Measurements from ENCODE around the gene ZFP36L1. TPM values are rescaled to one million over a fixed set of nuclear protein-coding genes. Genes with fewer than 3 reads are reported as not detected.

The ZFP36L1 gene
- total and polyA plus RNA-seq, 2 of the 13 experiments (the other 11 are each of a cell fraction or from before 2014, with no cell fraction given): 7.4 to 10.2 TPM

DNA sequence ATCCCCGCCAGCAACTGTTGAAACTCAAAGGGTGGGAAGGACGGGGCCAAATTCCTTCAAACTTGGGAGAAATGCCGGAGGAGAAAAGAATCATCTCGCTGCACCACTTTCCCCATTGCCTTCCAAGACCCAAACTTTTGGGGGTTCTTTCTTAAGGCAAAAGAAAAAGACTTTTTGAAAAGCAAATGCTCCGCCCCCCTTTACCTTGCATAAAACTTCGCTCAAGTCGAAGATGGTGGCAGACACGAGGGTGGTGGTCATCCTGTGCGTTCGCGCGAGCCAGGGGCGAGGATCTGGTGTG, 239 bp downstream of the ZFP36L1 start (continued):
- TF ChIP-seq TCF12 (IDR thresholded peaks at IDR 0.05) (no peak), TCF12 (CRISPR knock-in tag; IDR thresholded peaks at IDR 0.05) (no peak), ZNF530 (CRISPR knock-in tag; IDR thresholded peaks at IDR 0.05; ENCODE audit: low read depth) (0 out of 2 replicates have a peak, but pooled peaks have one; percentile 37), MAZ (IDR thresholded peaks at IDR 0.05; ENCODE audit: borderline replicate concordance, low read depth, low read length) (no peak), MAZ (CRISPR knock-in tag; IDR thresholded peaks at IDR 0.05; ENCODE audit: low read depth) (no peak; the same call in 1 of the 2 replicates), TOPORS (CRISPR knock-in tag; IDR thresholded peaks at IDR 0.05) (no peak), MYNN (CRISPR knock-in tag; IDR thresholded peaks at IDR 0.05; ENCODE audit: low read depth) (no peak), ZNF180 (CRISPR knock-in tag; IDR thresholded peaks at IDR 0.05; ENCODE audit: borderline replicate concordance, low read depth) (no peak), STAT5B (CRISPR knock-in tag; IDR thresholded peaks at IDR 0.05) (no peak), KLF6 (CRISPR knock-in tag; IDR thresholded peaks at IDR 0.05) (no peak), ZNF136 (CRISPR knock-in tag; IDR thresholded peaks at IDR 0.05; ENCODE audit: low read depth) (no peak), ZNF552 (CRISPR knock-in tag; IDR thresholded peaks at IDR 0.05; ENCODE audit: borderline replicate concordance) (no peak), HDAC2 (CRISPR knock-in tag; IDR thresholded peaks at IDR 0.05) (no peak; the same call in 1 of the 2 replicates), ZNF572 (CRISPR knock-in tag; IDR thresholded peaks at IDR 0.05) (no peak), ZNF343 (CRISPR knock-in tag; IDR thresholded peaks at IDR 0.05) (0 out of 2 replicates have a peak, but pooled peaks have one; percentile 25), POLR2G (IDR thresholded peaks at IDR 0.05; ENCODE audit: low read depth, low read length) (no peak), BRCA1 (CRISPR knock-in tag; IDR thresholded peaks at IDR 0.05) (no peak)
- TF ChIP-seq, protein P1, sequence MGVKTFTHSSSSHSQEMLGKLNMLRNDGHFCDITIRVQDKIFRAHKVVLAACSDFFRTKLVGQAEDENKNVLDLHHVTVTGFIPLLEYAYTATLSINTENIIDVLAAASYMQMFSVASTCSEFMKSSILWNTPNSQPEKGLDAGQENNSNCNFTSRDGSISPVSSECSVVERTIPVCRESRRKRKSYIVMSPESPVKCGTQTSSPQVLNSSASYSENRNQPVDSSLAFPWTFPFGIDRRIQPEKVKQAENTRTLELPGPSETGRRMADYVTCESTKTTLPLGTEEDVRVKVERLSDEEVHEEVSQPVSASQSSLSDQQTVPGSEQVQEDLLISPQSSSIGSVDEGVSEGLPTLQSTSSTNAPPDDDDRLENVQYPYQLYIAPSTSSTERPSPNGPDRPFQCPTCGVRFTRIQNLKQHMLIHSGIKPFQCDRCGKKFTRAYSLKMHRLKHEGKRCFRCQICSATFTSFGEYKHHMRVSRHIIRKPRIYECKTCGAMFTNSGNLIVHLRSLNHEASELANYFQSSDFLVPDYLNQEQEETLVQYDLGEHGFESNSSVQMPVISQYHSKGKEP (CRISPR knock-in tag; IDR thresholded peaks at IDR 0.05): no peak
- TF ChIP-seq, protein P2, sequence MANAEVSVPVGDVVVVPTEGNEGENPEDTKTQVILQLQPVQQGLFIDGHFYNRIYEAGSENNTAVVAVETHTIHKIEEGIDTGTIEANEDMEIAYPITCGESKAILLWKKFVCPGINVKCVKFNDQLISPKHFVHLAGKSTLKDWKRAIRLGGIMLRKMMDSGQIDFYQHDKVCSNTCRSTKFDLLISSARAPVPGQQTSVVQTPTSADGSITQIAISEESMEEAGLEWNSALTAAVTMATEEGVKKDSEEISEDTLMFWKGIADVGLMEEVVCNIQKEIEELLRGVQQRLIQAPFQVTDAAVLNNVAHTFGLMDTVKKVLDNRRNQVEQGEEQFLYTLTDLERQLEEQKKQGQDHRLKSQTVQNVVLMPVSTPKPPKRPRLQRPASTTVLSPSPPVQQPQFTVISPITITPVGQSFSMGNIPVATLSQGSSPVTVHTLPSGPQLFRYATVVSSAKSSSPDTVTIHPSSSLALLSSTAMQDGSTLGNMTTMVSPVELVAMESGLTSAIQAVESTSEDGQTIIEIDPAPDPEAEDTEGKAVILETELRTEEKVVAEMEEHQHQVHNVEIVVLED (CRISPR knock-in tag; IDR thresholded peaks at IDR 0.05; ENCODE audit: borderline replicate concordance): no peak
- TF ChIP-seq, protein P3, sequence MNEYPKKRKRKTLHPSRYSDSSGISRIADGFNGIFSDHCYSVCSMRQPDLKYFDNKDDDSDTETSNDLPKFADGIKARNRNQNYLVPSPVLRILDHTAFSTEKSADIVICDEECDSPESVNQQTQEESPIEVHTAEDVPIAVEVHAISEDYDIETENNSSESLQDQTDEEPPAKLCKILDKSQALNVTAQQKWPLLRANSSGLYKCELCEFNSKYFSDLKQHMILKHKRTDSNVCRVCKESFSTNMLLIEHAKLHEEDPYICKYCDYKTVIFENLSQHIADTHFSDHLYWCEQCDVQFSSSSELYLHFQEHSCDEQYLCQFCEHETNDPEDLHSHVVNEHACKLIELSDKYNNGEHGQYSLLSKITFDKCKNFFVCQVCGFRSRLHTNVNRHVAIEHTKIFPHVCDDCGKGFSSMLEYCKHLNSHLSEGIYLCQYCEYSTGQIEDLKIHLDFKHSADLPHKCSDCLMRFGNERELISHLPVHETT (CRISPR knock-in tag; conservative IDR thresholded peaks at IDR 0.05): no peak
- TF ChIP-seq, protein P4, sequence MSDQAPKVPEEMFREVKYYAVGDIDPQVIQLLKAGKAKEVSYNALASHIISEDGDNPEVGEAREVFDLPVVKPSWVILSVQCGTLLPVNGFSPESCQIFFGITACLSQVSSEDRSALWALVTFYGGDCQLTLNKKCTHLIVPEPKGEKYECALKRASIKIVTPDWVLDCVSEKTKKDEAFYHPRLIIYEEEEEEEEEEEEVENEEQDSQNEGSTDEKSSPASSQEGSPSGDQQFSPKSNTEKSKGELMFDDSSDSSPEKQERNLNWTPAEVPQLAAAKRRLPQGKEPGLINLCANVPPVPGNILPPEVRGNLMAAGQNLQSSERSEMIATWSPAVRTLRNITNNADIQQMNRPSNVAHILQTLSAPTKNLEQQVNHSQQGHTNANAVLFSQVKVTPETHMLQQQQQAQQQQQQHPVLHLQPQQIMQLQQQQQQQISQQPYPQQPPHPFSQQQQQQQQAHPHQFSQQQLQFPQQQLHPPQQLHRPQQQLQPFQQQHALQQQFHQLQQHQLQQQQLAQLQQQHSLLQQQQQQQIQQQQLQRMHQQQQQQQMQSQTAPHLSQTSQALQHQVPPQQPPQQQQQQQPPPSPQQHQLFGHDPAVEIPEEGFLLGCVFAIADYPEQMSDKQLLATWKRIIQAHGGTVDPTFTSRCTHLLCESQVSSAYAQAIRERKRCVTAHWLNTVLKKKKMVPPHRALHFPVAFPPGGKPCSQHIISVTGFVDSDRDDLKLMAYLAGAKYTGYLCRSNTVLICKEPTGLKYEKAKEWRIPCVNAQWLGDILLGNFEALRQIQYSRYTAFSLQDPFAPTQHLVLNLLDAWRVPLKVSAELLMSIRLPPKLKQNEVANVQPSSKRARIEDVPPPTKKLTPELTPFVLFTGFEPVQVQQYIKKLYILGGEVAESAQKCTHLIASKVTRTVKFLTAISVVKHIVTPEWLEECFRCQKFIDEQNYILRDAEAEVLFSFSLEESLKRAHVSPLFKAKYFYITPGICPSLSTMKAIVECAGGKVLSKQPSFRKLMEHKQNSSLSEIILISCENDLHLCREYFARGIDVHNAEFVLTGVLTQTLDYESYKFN (CRISPR knock-in tag; conservative IDR thresholded peaks at IDR 0.05): no peak
- TF ChIP-seq, protein P5, sequence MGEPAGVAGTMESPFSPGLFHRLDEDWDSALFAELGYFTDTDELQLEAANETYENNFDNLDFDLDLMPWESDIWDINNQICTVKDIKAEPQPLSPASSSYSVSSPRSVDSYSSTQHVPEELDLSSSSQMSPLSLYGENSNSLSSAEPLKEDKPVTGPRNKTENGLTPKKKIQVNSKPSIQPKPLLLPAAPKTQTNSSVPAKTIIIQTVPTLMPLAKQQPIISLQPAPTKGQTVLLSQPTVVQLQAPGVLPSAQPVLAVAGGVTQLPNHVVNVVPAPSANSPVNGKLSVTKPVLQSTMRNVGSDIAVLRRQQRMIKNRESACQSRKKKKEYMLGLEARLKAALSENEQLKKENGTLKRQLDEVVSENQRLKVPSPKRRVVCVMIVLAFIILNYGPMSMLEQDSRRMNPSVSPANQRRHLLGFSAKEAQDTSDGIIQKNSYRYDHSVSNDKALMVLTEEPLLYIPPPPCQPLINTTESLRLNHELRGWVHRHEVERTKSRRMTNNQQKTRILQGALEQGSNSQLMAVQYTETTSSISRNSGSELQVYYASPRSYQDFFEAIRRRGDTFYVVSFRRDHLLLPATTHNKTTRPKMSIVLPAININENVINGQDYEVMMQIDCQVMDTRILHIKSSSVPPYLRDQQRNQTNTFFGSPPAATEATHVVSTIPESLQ (CRISPR knock-in tag; conservative IDR thresholded peaks at IDR 0.05): no peak

All from HepG2 (cell line).